GM13977 (cell line): ENCODE measurements around the gene SCN5A.

ENCODE experiments used
- DNase-seq: peaks from one replicate; pipeline ENCODE4 v3.0.0; 2012; ENCODE audit warnings: low spot score
- CTCF ChIP-seq: IDR thresholded peaks from 2 replicates; pipeline ENCODE4 v1.5.1; 2012; ENCODE audit warnings: mild to moderate bottlenecking, control low read depth; ENCODE audit not compliant: insufficient read depth; ENCODE audit errors: extremely low read depth, missing control alignments
- in situ Hi-C: fragments of 300-500 bp; cut with MboI; formaldehyde crosslinking; loops from one replicate; pipeline ENCODE4 v1.12.0; 2022; ENCODE audit warnings: low sequenced_read_pairs, low pct_unique_long_range_greater_than_20kb, mixed read lengths, inconsistent platforms; ENCODE audit not compliant: unreplicated experiment

Gene SCN5A

GRCh38 chr3:38608086-38608775 is 41.3 kb downstream of the SCN5A start:
- no peak for TF ChIP-seq CTCF
- no peak for DNase-seq
- in situ Hi-C loops: no loop called here

GRCh38 chr3:38606561-38606960 is 42.9 kb downstream of the SCN5A start:
- DNase-seq: no peak
- in situ Hi-C loops: no loop called here
- no peak for TF ChIP-seq CTCF

- DNase-seq: no peak
- in situ Hi-C loops: no loop called here
- no peak for TF ChIP-seq CTCF
These were observed 43.5 kb downstream of the SCN5A start for GRCh38 chr3:38605981-38606380.

GRCh38 chr3:38604246-38604645 is 45.2 kb downstream of the SCN5A start:
- no peak for TF ChIP-seq CTCF
- DNase-seq: no peak
- in situ Hi-C loops: no loop called here

- in situ Hi-C loops: no loop called here
- DNase-seq: no peak
- no peak for TF ChIP-seq CTCF
These were observed 45.8 kb downstream of the SCN5A start for GRCh38 chr3:38603731-38604131.

GRCh38 chr3:38602576-38603250 is 46.8 kb downstream of the SCN5A start:
- no peak for TF ChIP-seq CTCF
- in situ Hi-C loops: no loop called here
- no peak for DNase-seq
